Stimulated activated CD4-positive, alpha-beta T cell treated with anti-CD3 and anti-CD28 coated beads, Interleukin-2, amount 100 ng/mL, for 4 hours (primary cell): ENCODE measurements around the gene CAMTA2.
A peak's percentile ranks its signal among the peaks of the same experiment; 100 is the strongest.
"Not testable (repeated sequence)": the region's sequence is repeated elsewhere in the genome, so short reads cannot be mapped to it uniquely, and the experiment has no call there.

Source experiments
- DNase-seq: peaks from one replicate; pipeline ENCODE4 v3.0.0-alpha.2; 2020; ENCODE audit warnings: low read depth

The CAMTA2 gene, protein sequence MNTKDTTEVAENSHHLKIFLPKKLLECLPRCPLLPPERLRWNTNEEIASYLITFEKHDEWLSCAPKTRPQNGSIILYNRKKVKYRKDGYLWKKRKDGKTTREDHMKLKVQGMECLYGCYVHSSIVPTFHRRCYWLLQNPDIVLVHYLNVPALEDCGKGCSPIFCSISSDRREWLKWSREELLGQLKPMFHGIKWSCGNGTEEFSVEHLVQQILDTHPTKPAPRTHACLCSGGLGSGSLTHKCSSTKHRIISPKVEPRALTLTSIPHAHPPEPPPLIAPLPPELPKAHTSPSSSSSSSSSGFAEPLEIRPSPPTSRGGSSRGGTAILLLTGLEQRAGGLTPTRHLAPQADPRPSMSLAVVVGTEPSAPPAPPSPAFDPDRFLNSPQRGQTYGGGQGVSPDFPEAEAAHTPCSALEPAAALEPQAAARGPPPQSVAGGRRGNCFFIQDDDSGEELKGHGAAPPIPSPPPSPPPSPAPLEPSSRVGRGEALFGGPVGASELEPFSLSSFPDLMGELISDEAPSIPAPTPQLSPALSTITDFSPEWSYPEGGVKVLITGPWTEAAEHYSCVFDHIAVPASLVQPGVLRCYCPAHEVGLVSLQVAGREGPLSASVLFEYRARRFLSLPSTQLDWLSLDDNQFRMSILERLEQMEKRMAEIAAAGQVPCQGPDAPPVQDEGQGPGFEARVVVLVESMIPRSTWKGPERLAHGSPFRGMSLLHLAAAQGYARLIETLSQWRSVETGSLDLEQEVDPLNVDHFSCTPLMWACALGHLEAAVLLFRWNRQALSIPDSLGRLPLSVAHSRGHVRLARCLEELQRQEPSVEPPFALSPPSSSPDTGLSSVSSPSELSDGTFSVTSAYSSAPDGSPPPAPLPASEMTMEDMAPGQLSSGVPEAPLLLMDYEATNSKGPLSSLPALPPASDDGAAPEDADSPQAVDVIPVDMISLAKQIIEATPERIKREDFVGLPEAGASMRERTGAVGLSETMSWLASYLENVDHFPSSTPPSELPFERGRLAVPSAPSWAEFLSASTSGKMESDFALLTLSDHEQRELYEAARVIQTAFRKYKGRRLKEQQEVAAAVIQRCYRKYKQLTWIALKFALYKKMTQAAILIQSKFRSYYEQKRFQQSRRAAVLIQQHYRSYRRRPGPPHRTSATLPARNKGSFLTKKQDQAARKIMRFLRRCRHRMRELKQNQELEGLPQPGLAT

DNA sequence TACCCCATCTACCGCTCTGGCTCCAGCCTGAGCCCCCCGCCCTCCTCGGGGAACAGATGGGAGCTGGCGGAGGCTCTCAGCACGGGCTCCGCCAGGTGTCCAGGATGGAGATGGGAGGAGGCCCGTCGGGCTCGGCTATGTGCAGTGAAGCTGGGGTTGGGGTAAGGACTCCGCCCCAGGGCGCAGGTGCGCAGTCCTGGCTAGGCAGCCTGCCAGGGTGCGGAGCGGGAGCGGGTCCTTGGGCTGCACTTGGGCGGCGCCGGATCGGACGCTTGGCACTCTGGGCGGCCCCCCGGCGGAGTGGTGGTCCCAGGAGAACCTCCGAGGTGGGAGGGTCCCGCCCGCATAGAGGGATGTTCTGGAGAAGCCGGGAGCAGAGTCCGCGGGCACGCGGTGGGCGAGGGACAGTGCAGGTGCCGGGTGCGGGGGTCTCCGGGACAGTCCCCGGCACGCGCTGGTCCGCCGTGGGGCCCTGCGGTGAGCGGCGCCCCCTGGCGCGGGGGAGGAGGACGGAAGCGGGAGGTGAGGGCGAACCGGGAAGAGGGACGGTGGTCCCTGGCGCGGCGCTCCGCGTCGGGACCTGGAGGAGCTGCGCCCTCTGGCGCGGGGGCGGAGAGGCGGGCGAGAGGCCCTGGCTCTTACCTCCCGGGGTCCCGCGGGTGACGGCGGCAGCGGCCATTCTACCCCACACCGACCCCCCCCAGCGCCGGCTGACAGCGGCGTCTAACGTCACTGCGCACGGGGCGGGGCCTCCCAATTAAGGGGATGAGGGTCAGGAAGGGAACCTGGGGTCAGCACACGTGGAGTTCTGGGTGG, at the start of gene CAMTA2:
TSS of gene CAMTA2 (minus strand) at position 725 of the 816 bp plus-strand sequence. CDS start 1,453 bp downstream, outside the sequence.
- DNase-seq = peak; percentile 79

DNA sequence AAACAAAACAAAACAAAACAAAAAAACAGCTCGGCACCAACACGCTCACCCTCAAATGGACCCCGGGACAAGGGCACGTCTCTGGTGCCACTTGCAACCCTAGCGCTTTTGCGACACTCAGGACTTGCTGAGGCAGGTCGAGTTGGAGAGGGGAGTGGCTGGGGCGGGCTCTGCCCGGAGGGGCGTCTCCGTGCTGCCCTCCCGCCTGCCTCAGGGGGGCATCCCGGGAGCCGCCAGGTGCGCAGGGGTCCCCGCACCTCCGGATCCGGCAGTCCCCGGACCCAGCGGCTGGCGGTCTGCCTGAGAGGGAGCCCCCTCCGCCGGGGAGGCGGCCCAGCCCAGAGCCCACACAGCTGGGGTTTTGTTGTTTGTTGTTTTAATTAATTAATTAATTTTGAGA, 47.8 kb upstream of the CAMTA2 start, which contains the start of gene SLC52A1:
TSS of gene SLC52A1 (minus strand) at position 112 of the 400 bp plus-strand sequence. CDS start 820 bp downstream, outside the sequence.
- DNase-seq = no peak

DNA sequence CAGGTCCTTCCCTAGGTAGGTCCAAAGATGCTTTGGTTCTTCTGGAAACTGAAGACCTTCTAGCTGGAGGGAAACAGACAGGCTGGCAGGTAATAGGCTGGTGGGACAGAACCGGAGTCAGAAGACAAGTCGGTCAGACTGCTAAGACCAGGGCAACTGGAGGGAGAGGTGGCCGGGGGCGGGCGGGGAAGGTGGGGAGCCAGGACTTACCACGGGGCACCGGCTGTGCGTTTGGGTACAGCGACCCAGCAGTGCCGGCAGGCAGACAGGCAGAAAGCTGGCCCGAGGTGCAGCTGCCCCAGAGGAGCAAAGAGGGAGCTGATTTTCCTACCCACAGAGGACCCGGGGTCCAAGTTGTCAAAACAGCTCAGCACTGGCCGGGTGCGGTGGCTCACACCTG, 47.2 kb upstream of the CAMTA2 start:
- DNase-seq = no peak

DNA sequence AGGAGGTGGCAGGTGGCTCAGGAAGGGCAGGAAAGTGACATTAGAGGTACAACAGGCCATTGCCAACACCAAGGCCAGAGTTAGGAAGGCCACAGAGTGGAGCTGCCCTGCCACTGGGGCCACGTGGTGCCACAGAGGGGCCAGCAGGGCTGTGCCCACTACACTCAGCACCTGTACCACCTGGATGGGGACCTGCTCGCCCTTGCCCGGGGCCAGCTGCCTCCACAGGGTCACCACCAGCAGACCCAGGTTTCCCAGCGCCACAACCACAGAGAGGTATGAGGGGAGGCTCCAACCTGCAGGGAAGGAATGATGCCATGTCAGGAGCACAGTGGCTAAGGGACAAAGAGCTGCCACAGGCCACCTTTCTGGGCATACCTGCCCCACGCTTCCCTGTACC, 46.6 kb upstream of the CAMTA2 start:
- DNase-seq = no peak

GRCh38 chr17:5033352-5034015, 46.0 kb upstream of the CAMTA2 start:
- DNase-seq = no peak

- DNase-seq = no peak
Measured at GRCh38 chr17:5032865-5033264, 45.4 kb upstream of the CAMTA2 start.

DNA sequence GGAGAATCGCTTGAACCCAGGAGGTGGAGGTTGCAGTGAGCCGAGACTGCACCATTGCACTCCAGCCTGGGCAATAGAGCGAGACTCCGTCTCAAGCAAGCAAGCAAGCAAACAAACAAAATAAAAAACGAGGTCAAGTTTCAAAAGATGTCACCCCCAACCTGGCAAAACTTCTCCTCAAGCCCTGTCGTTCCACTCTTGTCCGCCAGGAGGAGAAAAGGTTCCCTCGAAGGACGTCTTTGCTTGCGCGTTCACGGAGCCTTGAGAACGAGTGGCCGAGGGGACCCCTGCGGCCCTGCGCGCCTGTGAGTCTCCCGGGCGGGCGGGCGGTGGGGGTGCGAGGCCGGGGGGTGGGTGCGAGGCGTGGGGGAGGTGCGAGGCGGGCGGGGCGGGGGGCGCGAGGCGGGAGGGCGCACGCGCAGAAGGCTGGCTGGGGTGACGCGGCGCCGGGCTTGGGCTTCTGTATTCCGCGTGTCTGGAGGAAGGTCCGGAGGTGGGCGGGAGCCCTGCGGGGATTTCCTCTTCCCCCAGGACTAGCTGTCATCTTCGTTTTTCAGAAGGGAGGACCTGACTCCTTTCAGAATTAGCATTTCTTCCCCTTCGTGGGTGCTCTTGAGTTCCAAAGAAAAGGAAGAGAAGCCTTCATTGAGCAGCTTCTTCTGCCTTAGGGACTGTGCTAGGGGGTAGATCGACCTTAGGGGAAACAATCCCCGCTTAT, 44.0 kb upstream of the CAMTA2 start:
- DNase-seq = peak; percentile 83

DNA sequence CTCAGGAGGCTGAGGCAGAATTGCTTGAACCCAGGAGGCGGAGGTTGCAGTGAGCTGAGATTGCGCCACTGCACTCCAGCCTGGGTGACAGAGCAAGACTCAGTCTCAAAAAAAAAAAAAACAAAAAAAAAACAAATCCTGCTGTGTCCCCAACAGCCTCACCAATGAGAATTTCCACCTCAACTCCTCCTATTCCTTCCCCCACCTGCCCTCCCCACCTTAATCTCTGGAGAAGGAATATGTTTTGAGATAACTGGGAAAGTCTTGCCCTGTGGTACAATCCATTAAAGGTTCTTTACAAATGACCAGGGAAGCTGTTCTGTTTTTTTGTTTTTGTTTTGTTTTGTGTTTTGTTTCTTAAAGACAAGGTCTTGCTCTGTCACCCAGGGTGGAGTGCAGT, 42.7 kb upstream of the CAMTA2 start:
- not testable (repeated sequence) for DNase-seq

DNA sequence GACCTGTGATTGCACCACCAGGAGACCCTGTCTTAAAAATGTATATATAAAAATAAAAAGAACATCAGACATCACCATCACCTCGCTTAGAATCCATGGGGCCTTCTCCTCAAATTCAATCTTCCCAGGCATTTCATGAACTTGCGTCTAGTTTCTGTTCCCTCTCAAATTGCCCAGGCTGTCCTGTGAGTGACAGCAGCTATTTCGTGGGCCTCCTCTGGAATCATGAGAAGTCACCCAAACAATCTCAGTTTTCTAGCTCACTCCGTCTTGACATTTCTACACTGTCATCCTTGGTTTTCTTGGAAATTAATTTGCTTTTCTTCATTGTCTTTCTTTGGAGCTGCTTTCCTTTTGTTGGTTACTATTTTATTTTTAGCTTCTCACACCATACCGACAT, 40.4 kb upstream of the CAMTA2 start:
- DNase-seq = no peak

GRCh38 chr17:5027299-5027698, 39.8 kb upstream of the CAMTA2 start:
- no peak for DNase-seq

DNA sequence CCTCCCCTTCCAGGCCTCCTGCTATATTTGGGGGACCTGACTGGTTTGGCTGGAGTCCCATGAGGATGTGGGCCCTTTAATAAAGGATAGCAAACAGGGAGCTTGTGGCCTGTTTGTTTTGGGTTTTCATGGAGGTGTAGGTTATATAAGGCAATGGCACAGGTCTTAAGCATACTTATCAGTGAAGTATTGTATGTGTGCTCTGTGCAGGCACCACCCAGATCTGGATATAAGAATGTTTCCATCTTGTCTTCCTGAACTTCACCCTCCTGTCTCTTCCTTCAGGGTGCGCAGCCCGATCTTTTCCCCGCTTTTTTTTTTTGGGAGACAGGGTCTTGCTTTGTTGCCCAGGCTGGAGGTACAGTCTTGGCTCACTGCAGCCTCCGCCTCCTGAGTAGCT, 37.1 kb upstream of the CAMTA2 start:
- no peak for DNase-seq

- no peak for DNase-seq
Measured at GRCh38 chr17:5023588-5024147, 36.2 kb upstream of the CAMTA2 start.

GRCh38 chr17:5022171-5022711, 34.8 kb upstream of the CAMTA2 start:
- no peak for DNase-seq

DNA sequence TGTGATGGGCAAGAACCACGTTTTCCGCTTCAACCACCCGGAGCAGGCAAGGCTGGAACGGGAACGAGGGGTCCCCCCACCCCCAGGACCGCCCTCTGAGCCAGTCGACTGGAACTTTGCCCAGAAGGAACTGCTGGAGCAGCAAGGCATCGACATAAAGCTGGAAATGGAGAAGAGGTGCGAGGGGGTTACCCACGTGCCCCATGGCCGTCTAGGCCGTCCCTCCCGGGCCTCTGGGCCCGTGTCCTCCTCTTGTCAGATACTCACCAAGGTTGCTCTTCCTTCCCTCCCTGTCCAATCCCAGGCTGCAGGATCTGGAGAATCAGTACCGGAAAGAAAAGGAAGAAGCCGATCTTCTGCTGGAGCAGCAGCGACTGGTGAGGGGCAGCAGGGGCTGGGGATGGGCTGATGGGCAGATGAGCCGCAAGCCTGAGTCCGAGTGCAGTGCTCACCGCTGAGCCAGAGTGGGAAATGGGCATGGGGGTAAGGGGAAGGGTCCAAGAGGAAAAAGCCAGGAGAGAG, 33.1 kb upstream of the CAMTA2 start:
- no peak for DNase-seq

DNA sequence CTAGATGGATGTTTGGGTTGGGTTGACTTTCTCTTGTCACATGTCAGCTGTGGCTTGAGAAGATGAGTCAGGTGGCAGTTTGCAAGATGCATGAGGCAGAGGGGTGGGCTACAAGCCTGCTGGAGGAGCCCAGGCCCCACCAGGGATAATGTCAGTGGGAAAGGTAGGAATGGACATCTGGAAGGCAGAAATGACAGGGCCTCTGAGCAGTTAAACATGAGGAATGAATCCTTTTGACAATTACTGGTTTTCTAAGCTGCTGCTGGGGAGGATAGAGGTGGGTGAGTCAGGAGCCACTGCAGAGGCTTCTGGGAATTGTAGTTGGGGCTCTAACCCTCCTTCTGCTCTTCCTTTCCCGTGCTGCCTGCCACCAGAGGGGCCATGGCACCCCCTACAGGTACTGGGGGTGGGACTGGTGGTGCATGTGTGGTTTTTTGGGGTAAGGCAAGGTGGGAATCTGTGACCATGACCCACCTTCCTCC, 32.0 kb upstream of the CAMTA2 start:
- DNase-seq = peak; percentile 44

DNA sequence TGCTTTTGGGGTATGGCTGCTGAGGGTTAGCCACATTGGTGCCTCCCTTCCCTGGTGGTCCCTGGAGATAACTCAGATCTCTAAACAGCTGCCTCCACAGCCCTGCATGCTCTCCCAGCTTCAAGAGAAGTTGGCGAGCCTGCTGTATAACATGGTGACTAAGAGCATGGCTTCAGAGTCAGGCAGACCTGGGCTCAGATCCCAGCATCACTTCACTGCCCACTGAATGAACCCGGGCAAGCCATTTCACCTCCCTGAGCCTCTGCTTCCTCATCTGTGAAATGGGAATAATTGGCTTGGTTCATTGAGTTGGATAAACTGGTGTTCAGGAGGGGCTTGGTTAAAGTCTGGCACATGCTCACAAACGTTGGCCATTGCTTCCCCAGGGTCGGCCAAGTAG, 26.9 kb upstream of the CAMTA2 start:
- DNase-seq = no peak

DNA sequence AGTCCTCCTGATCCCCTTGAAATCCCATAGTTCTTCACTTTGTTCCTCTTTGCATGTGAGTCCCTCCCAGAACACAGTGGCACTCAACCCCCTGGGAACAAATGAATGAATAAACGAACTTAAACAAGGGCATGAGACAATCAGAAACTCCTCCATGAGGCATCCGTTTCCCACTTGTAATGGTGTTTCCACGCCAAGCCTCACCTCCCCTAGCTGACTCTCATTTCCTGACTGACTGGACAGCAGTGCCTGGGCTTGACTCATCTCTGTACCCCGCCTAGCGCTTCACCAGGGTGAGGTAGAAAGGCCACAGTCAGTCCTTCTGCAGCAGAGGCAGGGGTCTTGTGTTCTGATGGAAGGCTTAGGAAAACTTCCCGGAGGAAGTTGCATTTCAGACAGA, 24.5 kb upstream of the CAMTA2 start:
- no peak for DNase-seq

GRCh38 chr17:5003214-5003867, 15.9 kb upstream of the CAMTA2 start:
- DNase-seq = no peak
